ENCODE data around the gene MTCH1.
"Not testable (repeated sequence)": the region's sequence is repeated elsewhere in the genome, so short reads cannot be mapped to it uniquely, and the experiment has no call there.

GRCh38 chr6:36939005-36939404 lies 47.0 kb downstream of the MTCH1 start:
- not testable (repeated sequence) for TF ChIP-seq EP300, CTCF, POLR2A, POLR2AphosphoS5 (IDR thresholded peaks at IDR 0.05)

Data from sigmoid colon (tissue), 4 donors.